Activated B cell treated with CpG ODN at 0.5 μM for 24 hours (primary cell): ENCODE results near the gene IDH1. TPM values are rescaled to one million over a fixed set of nuclear protein-coding genes. Genes with fewer than 3 reads are reported as not detected.

Experiments used
- ATAC-seq: fragments of 200-7000 bp; cut with Tn5 transposase; one replicate; pipeline ENCODE4 v1.10.0; 2021; ENCODE audit warnings: low read depth, mild to moderate bottlenecking, moderate library complexity
- CTCF ChIA-PET: fragments of 350-600 bp; sonication (Branson Sonifier 250); formaldehyde crosslinking; loops from one replicate; lab custom pipeline; 2021; ENCODE audit warnings: antibody characterized with exemption; lab: Charles Lee
- POLR2A ChIA-PET: fragments of 350-600 bp; sonication (Branson Sonifier 250); formaldehyde crosslinking; loops from one replicate; lab custom pipeline; 2021; ENCODE audit warnings: antibody characterized with exemption; lab: Charles Lee
- DNase-seq: peaks from one replicate; pipeline ENCODE4 v3.0.0; 2022
- H3K27ac Mint-ChIP-seq: one replicate; pipeline ENCODE4 v1.8.0; 2020; ENCODE audit warnings: mixed read lengths
- H3K27me3 Mint-ChIP-seq: one replicate; pipeline ENCODE4 v1.8.0; 2021; ENCODE audit warnings: mixed read lengths
- H3K36me3 Mint-ChIP-seq: one replicate; pipeline ENCODE4 v1.8.0; 2021; ENCODE audit warnings: low read depth, mixed read lengths
- H3K4me1 Mint-ChIP-seq: one replicate; pipeline ENCODE4 v1.8.0; 2021; ENCODE audit warnings: mixed read lengths
- H3K4me3 Mint-ChIP-seq: one replicate; pipeline ENCODE4 v1.8.0; 2020; ENCODE audit warnings: mild to moderate bottlenecking, mixed read lengths
- H3K9me3 Mint-ChIP-seq: one replicate; pipeline ENCODE4 v1.8.0; 2020; ENCODE audit warnings: mixed read lengths
- CTCF ChIP-seq: fragments of 200-600 bp; IDR thresholded peaks from one replicate; pipeline ENCODE4 v1.8.0; 2022; ENCODE audit warnings: antibody characterized with exemption, mild to moderate bottlenecking
- intact Hi-C: fragments of 100-400 bp; cut with micrococcal nuclease; formaldehyde crosslinking; loops from one replicate; pipeline ENCODE4 v1.15.1; 2024
- total RNA-seq: library from RNA; stranded (reverse); gene quantifications from 2 replicates; pipeline ENCODE4 v1.2.3, GENCODE V29; 2022

The IDH1 gene
- total RNA-seq, 1 donor from 2014 or later = 46.6 TPM

DNA sequence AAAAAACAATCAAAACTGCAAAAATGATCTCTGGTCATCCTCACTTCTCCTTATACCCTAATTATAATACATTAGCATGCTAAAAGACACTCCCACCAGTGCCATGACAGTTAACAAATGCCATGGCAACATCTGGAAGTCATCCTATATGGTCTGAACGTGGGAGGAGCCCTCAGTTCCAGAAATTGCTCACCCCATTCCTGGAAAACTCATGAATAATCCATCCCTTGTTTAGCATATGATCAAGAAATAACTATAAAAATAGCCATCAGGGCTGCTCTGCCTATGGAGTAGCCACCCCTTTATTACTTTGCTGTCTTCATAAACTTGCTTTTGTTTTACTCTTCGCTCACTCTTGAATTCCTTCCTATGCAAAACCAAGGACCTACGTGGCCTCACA lies 59.3 kb downstream of the IDH1 start:
- no peak for ATAC-seq
- Mint-ChIP-seq H3K9me3 (no peaks in the 10 kb centered on the region), H3K36me3 (no peaks in the 10 kb centered on the region), H3K27me3 (peaks cover 5% of the 10 kb centered on the region), H3K4me3 (no peak overlapping the region), H3K27ac (no peak overlapping the region), H3K4me1 (no peaks in the 10 kb centered on the region)
- CTCF ChIA-PET = no interaction called here
- no peak for DNase-seq
- POLR2A ChIA-PET = no interaction called here
- intact Hi-C loops = no loop called here
- TF ChIP-seq CTCF = no peak

- Mint-ChIP-seq H3K4me1 (no peaks in the 10 kb centered on the region), H3K4me3 (no peak overlapping the region), H3K9me3 (no peaks in the 10 kb centered on the region), H3K27me3 (peaks cover 5% of the 10 kb centered on the region), H3K36me3 (no peaks in the 10 kb centered on the region), H3K27ac (no peak overlapping the region)
- CTCF ChIA-PET = interaction anchor here (0.9 kb wide), 1 partner anchor 15 kb away, joined by 3 read pairs; no protein-coding TSS in a partner anchor
- intact Hi-C loops = no loop called here
- TF ChIP-seq CTCF = no peak
- ATAC-seq (no peak), DNase-seq (no peak)
- POLR2A ChIA-PET = no interaction called here
Measured at GRCh38 chr2:208192611-208193236, 62.1 kb downstream of the IDH1 start.

DNA sequence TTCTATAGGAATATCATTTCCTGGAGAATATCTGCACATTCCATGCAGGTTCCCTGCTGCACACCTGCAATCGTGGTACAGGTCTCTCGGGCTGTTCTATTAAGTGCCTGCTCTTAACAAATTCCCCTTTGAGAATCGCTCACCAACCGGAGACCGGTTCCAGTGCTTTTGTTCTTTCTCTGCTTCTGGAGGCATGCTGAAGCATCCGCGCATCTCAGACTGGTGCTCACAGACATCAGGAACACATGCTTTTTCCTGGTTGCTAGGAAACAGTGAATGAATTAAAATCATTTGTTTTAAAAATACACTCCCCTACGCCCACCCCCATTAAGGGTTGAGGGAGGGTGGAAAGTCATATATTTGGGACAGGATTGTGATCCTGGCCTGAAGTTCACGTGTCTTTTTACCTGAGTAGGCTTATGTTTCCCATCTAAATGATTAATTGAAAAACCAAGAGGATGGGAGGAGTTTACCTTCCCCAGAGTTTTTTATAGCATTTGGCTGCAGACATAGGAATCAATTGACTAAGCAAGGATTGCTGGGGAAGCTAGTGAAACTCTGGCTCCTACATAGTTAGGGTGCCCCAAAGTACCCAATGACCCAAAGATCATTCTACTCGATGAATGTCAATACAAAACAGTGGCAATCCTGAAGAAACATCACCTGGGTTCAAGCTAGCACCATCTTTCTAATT lies 64.9 kb downstream of the IDH1 start, which contains the start of gene C2orf80:
Gene C2orf80, minus strand, starts transcription at position 221 of the 694 bp plus-strand sequence. CDS start 3,044 bp downstream, outside the sequence.
- Mint-ChIP-seq H3K4me3 (no peak within 1 kb of the TSS), H3K27me3 (peaks cover 3% of the 10 kb centered on the region), H3K36me3 (no peaks in the 10 kb centered on the region), H3K9me3 (no peaks in the 10 kb centered on the region), H3K27ac (no peak within 1 kb of the TSS), H3K4me1 (no peaks in the 10 kb centered on the region)
- ChIA-PET POLR2A (no interaction called here), CTCF (no interaction called here)
- no peak for ATAC-seq
- no peak for DNase-seq
- intact Hi-C loops = no loop called here
- TF ChIP-seq CTCF = no peak

GRCh38 chr2:208189069-208189809 lies 65.6 kb downstream of the IDH1 start:
- no peaks in the 10 kb centered on the region for H3K9me3 Mint-ChIP-seq
- no peak overlapping the region for H3K4me3 Mint-ChIP-seq
- no peak overlapping the region for H3K27ac Mint-ChIP-seq
- DNase-seq (no peak), ATAC-seq (no peak)
- intact Hi-C loops = no loop called here
- TF ChIP-seq CTCF = no peak
- ChIA-PET CTCF (no interaction called here), POLR2A (interaction anchor here (0.5 kb wide), 1 partner anchor 1375 kb away, joined by 3 read pairs; no protein-coding TSS in a partner anchor)
- H3K36me3 Mint-ChIP-seq = no peaks in the 10 kb centered on the region
- H3K4me1 Mint-ChIP-seq = peaks cover 2% of the 10 kb centered on the region
- peaks cover 7% of the 10 kb centered on the region for H3K27me3 Mint-ChIP-seq

DNA sequence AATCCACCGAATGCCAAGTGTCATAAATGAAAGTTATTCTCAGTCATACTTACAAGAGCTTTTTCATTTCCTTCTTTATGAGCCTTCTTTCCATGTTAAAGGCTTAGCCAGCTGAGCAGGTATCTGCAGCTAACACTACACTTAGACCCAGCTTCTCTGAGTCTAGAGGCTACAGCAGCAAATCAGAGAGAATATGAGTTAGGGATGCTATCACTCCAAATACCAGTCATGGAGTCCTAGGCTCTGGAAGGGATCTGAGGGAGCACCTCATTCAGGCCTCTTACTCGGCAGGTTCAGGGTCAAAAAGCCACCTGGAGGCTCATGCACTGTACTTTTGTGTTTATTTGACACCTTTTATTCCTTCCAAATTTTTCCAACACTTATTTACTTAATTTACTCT lies 68.0 kb downstream of the IDH1 start:
- Mint-ChIP-seq H3K27me3 (peaks cover 21% of the 10 kb centered on the region), H3K4me3 (no peak overlapping the region), H3K36me3 (no peaks in the 10 kb centered on the region), H3K9me3 (no peaks in the 10 kb centered on the region), H3K27ac (no peak overlapping the region), H3K4me1 (peaks cover 8% of the 10 kb centered on the region)
- no peak for DNase-seq
- POLR2A ChIA-PET = no interaction called here
- no peak for ATAC-seq
- no peak for TF ChIP-seq CTCF
- intact Hi-C loops = no loop called here
- CTCF ChIA-PET = no interaction called here
